HG03280 (cell line): ENCODE data around the gene PXDN.

Experiments
- ATAC-seq: cut with Tn5 transposase; IDR thresholded peaks from one replicate; pipeline ENCODE4 v1.9.1; 2021; ENCODE audit warnings: mild to moderate bottlenecking, moderate library complexity; ENCODE audit not compliant: unreplicated experiment

The PXDN gene

GRCh38 chr2:1586251-1586922, 157.9 kb downstream of the PXDN start:
- ATAC-seq = no peak

- ATAC-seq = no peak
Measured at GRCh38 chr2:1585635-1586034, 158.7 kb downstream of the PXDN start.

GRCh38 chr2:1584691-1585485, 159.4 kb downstream of the PXDN start:
- no peak for ATAC-seq

- no peak for ATAC-seq
Measured at GRCh38 chr2:1584051-1584531, 160.2 kb downstream of the PXDN start.

- ATAC-seq = no peak
Measured at GRCh38 chr2:1582891-1583341, 161.4 kb downstream of the PXDN start.

GRCh38 chr2:1581965-1582625, 162.2 kb downstream of the PXDN start:
- ATAC-seq = no peak
